ENCODE results near the gene DPP6. TPM values are rescaled to one million over a fixed set of nuclear protein-coding genes. Genes with fewer than 3 reads are reported as not detected.
A peak's percentile ranks its signal among the peaks of the same experiment; 100 is the strongest.

DPP6 gene
- total RNA-seq, 1 experiment from 2014 or later = not detected

DNA sequence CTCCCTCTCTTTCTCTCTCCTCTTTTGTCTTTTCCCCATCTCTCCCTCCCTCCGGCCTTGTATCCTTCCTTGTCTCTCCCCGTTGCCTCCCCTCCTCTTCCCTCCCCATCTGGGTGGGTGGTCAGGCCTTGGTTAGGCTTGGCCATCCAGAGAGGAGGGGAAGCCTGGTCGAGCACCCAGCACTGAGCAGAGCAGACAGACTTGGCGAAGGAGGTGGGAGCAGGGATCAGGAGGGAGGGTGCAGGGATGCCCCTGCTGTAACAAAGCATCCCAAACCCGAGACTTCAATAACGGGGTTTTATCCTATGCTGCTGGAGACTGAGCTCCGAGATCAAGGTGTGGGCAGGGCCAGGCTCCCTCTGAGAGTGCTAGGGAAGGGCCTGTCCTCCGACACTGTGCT is 853.4 kb downstream of the DPP6 start:
- ChIA-PET CTCF (no interaction called here), POLR2A (ENCODE audit: unreplicated experiment) (no interaction called here)
- no peak overlapping the region for H3K27ac ChIP-seq
- intact Hi-C loops (cut with micrococcal nuclease; ENCODE audit: unreplicated experiment) = no loop called here
- H3K4me1 ChIP-seq (replicated peaks; ENCODE audit: insufficient read depth) = no peaks in the 10 kb centered on the region
- TF ChIP-seq, protein P1, sequence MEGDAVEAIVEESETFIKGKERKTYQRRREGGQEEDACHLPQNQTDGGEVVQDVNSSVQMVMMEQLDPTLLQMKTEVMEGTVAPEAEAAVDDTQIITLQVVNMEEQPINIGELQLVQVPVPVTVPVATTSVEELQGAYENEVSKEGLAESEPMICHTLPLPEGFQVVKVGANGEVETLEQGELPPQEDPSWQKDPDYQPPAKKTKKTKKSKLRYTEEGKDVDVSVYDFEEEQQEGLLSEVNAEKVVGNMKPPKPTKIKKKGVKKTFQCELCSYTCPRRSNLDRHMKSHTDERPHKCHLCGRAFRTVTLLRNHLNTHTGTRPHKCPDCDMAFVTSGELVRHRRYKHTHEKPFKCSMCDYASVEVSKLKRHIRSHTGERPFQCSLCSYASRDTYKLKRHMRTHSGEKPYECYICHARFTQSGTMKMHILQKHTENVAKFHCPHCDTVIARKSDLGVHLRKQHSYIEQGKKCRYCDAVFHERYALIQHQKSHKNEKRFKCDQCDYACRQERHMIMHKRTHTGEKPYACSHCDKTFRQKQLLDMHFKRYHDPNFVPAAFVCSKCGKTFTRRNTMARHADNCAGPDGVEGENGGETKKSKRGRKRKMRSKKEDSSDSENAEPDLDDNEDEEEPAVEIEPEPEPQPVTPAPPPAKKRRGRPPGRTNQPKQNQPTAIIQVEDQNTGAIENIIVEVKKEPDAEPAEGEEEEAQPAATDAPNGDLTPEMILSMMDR (conservative IDR thresholded peaks at IDR 0.05) = no peak
- 0 out of 2 replicates have a peak, but pooled peaks have one; percentile 75 for TF ChIP-seq EZH2 (IDR thresholded peaks at IDR 0.05; ENCODE audit: low read depth)
- H3K79me2 ChIP-seq (ENCODE audit: low read depth) = no peaks in the 10 kb centered on the region
- DNase-seq = no peak
- H3K36me3 ChIP-seq (ENCODE audit: low read depth) = no peaks in the 10 kb centered on the region
- peaks cover 2% of the 10 kb centered on the region; the same call in 1 of the 2 replicates for H4K20me1 ChIP-seq (ENCODE audit: insufficient read depth)
- H3K9me2 ChIP-seq (ENCODE audit: insufficient read depth) = no peaks in the 10 kb centered on the region
- no peaks in the 10 kb centered on the region for H3F3A ChIP-seq (ENCODE audit: insufficient read depth, low read depth)
- no peak overlapping the region for H3K4me3 ChIP-seq
- H3K9me3 ChIP-seq (ENCODE audit: insufficient read depth, low read depth) = no peaks in the 10 kb centered on the region
- H3K27me3 ChIP-seq (ENCODE audit: insufficient read depth, low read depth) = peaks cover 98% of the 10 kb centered on the region
- BruUV-seq (replicated peaks) = no TSS peak
- no peak overlapping the region for H3K4me2 ChIP-seq
- no peak overlapping the region for H2AFZ ChIP-seq

DNA sequence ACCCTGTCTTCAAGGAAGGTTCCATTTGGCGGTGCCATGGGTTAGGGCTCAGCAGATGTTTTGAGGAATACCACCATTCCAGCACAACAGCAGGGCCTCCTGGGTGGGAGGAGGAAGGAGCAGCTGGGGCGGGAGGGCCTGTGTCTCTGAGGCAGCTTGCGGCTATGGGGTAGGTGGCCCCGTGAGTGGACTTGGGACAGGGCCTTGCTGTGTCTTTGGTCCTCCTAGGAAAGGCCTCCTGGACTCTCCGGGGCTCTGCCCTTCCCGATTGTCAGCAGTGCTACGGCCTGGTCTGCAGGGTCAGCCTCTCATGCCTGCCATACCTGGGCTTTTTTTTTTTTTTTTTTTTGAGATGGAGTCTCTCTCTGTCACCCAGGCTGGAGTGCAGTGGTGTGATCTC is 854.0 kb downstream of the DPP6 start:
- ChIA-PET POLR2A (ENCODE audit: unreplicated experiment) (no interaction called here), CTCF (no interaction called here)
- Histone ChIP-seq H3K4me2 (no peak overlapping the region), H3K4me3 (no peak overlapping the region), H3F3A (ENCODE audit: insufficient read depth, low read depth) (no peaks in the 10 kb centered on the region), H2AFZ (no peak overlapping the region), H3K27me3 (ENCODE audit: insufficient read depth, low read depth) (peaks cover 98% of the 10 kb centered on the region), H3K4me1 (replicated peaks; ENCODE audit: insufficient read depth) (no peaks in the 10 kb centered on the region), H3K9me3 (ENCODE audit: insufficient read depth, low read depth) (no peaks in the 10 kb centered on the region; the same call in 1 of the 2 replicates), H3K79me2 (ENCODE audit: low read depth) (no peaks in the 10 kb centered on the region), H3K27ac (no peak overlapping the region), H3K9me2 (ENCODE audit: insufficient read depth) (no peaks in the 10 kb centered on the region), H4K20me1 (ENCODE audit: insufficient read depth) (peaks cover 2% of the 10 kb centered on the region; the same call in 1 of the 2 replicates), H3K36me3 (ENCODE audit: low read depth) (no peaks in the 10 kb centered on the region)
- DNase-seq = no peak
- intact Hi-C loops (cut with micrococcal nuclease; ENCODE audit: unreplicated experiment) = no loop called here
- no TSS peak for BruUV-seq (replicated peaks)
- TF ChIP-seq EZH2 (IDR thresholded peaks at IDR 0.05; ENCODE audit: low read depth) = no peak
- TF ChIP-seq, protein P1 (conservative IDR thresholded peaks at IDR 0.05) = no peak

DNA sequence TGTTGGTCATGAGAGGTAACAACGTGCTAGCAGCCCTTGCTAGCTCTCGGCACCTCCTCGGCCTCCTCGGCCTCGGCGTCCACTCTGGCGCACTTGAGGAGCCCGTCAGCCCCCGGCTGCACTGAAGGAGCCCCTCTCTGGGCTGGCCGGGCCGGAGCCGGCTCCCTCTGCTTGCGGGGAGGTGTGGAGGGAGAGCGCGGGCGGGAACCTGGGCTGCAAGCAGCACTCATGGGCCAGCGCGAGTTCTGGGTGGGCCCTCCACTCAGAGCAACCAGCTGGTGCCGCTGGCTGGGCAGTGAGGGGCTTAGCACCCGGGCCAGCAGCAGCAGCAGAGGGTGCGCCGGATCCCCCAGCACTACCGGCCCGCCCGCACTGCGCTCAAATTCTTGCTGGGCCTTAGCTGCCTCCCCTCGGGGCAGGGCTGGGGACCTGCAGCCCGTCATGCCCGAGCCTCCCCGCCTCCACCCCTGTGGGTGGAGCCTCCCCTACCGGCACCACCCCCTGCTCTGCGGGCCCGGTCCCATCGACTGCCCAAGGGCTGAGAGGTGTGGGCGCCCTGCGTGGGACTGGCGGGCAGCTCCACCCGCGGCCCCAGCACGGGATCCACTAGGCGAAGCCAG is 854.6 kb downstream of the DPP6 start:
- CTCF ChIA-PET = no interaction called here

More for the DNA sequence above, 854.6 kb downstream of the DPP6 start:
- no peak for DNase-seq
- Histone ChIP-seq H3K9me2 (ENCODE audit: insufficient read depth) (no peaks in the 10 kb centered on the region), H3K9me3 (ENCODE audit: insufficient read depth, low read depth) (no peaks in the 10 kb centered on the region; the same call in 1 of the 2 replicates), H3K79me2 (ENCODE audit: low read depth) (no peaks in the 10 kb centered on the region), H3K4me1 (replicated peaks; ENCODE audit: insufficient read depth) (no peaks in the 10 kb centered on the region), H3K27ac (no peak overlapping the region), H4K20me1 (ENCODE audit: insufficient read depth) (peaks cover 2% of the 10 kb centered on the region; the same call in 1 of the 2 replicates), H3K4me3 (no peak overlapping the region), H2AFZ (no peak overlapping the region), H3K27me3 (ENCODE audit: insufficient read depth, low read depth) (peaks cover 98% of the 10 kb centered on the region), H3K36me3 (ENCODE audit: low read depth) (no peaks in the 10 kb centered on the region), H3F3A (ENCODE audit: insufficient read depth, low read depth) (no peaks in the 10 kb centered on the region), H3K4me2 (no peak overlapping the region)
- intact Hi-C loops (cut with micrococcal nuclease; ENCODE audit: unreplicated experiment) = no loop called here
- TF ChIP-seq, protein P1 (conservative IDR thresholded peaks at IDR 0.05) = no peak
- TF ChIP-seq EZH2 (IDR thresholded peaks at IDR 0.05; ENCODE audit: low read depth) = no peak
- no TSS peak for BruUV-seq (replicated peaks)
- POLR2A ChIA-PET (ENCODE audit: unreplicated experiment) = interaction anchor here (0.6 kb wide), 1 partner anchor 390 kb away, joined by 3 read pairs; no protein-coding TSS in a partner anchor
